HEK293 (cell line): ENCODE results near the gene CD101.

Experiments used
- CTCF ChIA-PET: fragments of 350-600 bp; formaldehyde crosslinking; extraction: SDS; loops from one replicate; lab custom pipeline; 2021; ENCODE audit warnings: antibody characterized with exemption; lab: Yijun Ruan, JAX
- POLR2A ChIA-PET: fragments of 300-600 bp; formaldehyde crosslinking; extraction: SDS; loops from one replicate; lab custom pipeline; 2020; ENCODE audit warnings: antibody characterized with exemption, inconsistent platforms; lab: Yijun Ruan, JAX
- H3K27ac ChIP-seq: fragments of 200-500 bp; sonication (Bioruptor generic); 2 replicates; pipeline ENCODE4 v1.5.1; 2014; ENCODE audit warnings: low read depth, low read length, control low read depth, inconsistent platforms; ENCODE audit errors: extremely low read depth
- H3K36me3 ChIP-seq, 2 experiments: fragments of 200-500 bp in 1 of 2; sonication (Bioruptor generic) in 1 of 2; 1 replicate in 1 of 2; 2 replicates in 1 of 2; pipeline ENCODE4 v1.5.1; 2014 to 2017; ENCODE audit warnings: inconsistent platforms in 2 of 2, low read length in 2 of 2; ENCODE audit not compliant: control insufficient read depth in 2 of 2, insufficient read depth in 1 of 2
- H3K4me1 ChIP-seq: fragments of 200-500 bp; sonication (Bioruptor generic); 2 replicates; pipeline ENCODE4 v1.5.1; 2014; ENCODE audit warnings: mild to moderate bottlenecking, low read length, inconsistent platforms; ENCODE audit not compliant: control insufficient read depth, insufficient read depth
- H3K4me3 ChIP-seq: 2 replicates; pipeline ENCODE4 v1.5.1; 2011; ENCODE audit warnings: low read depth, mild to moderate bottlenecking, control low read depth, low read length, moderate library complexity
- H3K9me3 ChIP-seq: fragments of 200-500 bp; sonication (Bioruptor generic); 2 replicates; pipeline ENCODE4 v1.5.1; 2014; ENCODE audit warnings: low read depth, low read length, inconsistent platforms; ENCODE audit not compliant: control insufficient read depth, insufficient read depth
- ATF2 ChIP-seq: fragments of 450-650 bp; formaldehyde crosslinking; IDR thresholded peaks from 2 replicates; pipeline ENCODE4 v1.5.1; 2016; ENCODE audit warnings: missing biosample characterization, missing genetic modification characterization, low read depth
- GLI4 ChIP-seq: fragments of 450-650 bp; formaldehyde crosslinking; IDR thresholded peaks from 2 replicates; pipeline ENCODE4 v1.5.1; 2016; ENCODE audit warnings: missing biosample characterization, missing genetic modification characterization
- HOXC10 ChIP-seq: sonication (generic); formaldehyde crosslinking; IDR thresholded peaks from 2 replicates; pipeline ENCODE4 v1.8.1; 2023; ENCODE audit warnings: mild to moderate bottlenecking, missing genetic modification reagents
- IKZF3 ChIP-seq: fragments of 450-650 bp; IDR thresholded peaks from 2 replicates; pipeline ENCODE4 v1.5.0; 2018; ENCODE audit warnings: missing biosample characterization, mild to moderate bottlenecking, missing genetic modification characterization, moderate library complexity
- KLF8 ChIP-seq: fragments of 450-650 bp; formaldehyde crosslinking; IDR thresholded peaks from 2 replicates; pipeline ENCODE4 v1.5.1; 2016; ENCODE audit warnings: missing biosample characterization, missing genetic modification characterization
- MZF1 ChIP-seq: fragments of 450-650 bp; formaldehyde crosslinking; IDR thresholded peaks from 2 replicates; pipeline ENCODE4 v1.5.1; 2017; ENCODE audit warnings: missing biosample characterization, missing genetic modification characterization, borderline replicate concordance
- PRDM1 ChIP-seq: fragments of 450-650 bp; formaldehyde crosslinking; IDR thresholded peaks from 2 replicates; pipeline ENCODE4; 2016; ENCODE audit warnings: missing biosample characterization, missing genetic modification characterization
- PRDM2 ChIP-seq: fragments of 450-650 bp; formaldehyde crosslinking; IDR thresholded peaks from 2 replicates; pipeline ENCODE4 v1.5.1; 2016; ENCODE audit warnings: missing biosample characterization, missing genetic modification characterization, borderline replicate concordance
- ZBTB17 ChIP-seq: fragments of 450-650 bp; formaldehyde crosslinking; IDR thresholded peaks from 2 replicates; pipeline ENCODE4 v1.5.1; 2016; ENCODE audit warnings: missing biosample characterization, missing genetic modification characterization
- ZBTB20 ChIP-seq: fragments of 450-650 bp; formaldehyde crosslinking; IDR thresholded peaks from 2 replicates; pipeline ENCODE4 v1.5.1; 2016; ENCODE audit warnings: missing biosample characterization, missing genetic modification characterization
- ZBTB44 ChIP-seq: fragments of 450-650 bp; IDR thresholded peaks from 2 replicates; pipeline ENCODE4 v1.5.1; 2018; ENCODE audit warnings: missing biosample characterization, mild to moderate bottlenecking, missing genetic modification characterization
- ZFP69B ChIP-seq: fragments of 450-650 bp; formaldehyde crosslinking; IDR thresholded peaks from 2 replicates; pipeline ENCODE4 v1.5.1; 2016; ENCODE audit warnings: missing biosample characterization, missing genetic modification characterization
- ZNF10 ChIP-seq: fragments of 450-650 bp; formaldehyde crosslinking; IDR thresholded peaks from 2 replicates; pipeline ENCODE4 v1.5.1; 2017; ENCODE audit warnings: missing biosample characterization, missing genetic modification characterization
- ZNF155 ChIP-seq: fragments of 450-650 bp; formaldehyde crosslinking; IDR thresholded peaks from 2 replicates; pipeline ENCODE4 v1.5.1; 2016; ENCODE audit warnings: missing biosample characterization, missing genetic modification characterization
- ZNF211 ChIP-seq: fragments of 450-650 bp; formaldehyde crosslinking; IDR thresholded peaks from 2 replicates; pipeline ENCODE4 v1.5.1; 2016; ENCODE audit warnings: low read depth, missing biosample characterization, missing genetic modification characterization
- ZNF223 ChIP-seq: fragments of 450-650 bp; formaldehyde crosslinking; IDR thresholded peaks from 2 replicates; pipeline ENCODE4 v1.5.1; 2016; ENCODE audit warnings: missing biosample characterization, missing genetic modification characterization
- ZNF302 ChIP-seq: fragments of 450-650 bp; formaldehyde crosslinking; IDR thresholded peaks from 2 replicates; pipeline ENCODE4 v1.5.1; 2016; ENCODE audit warnings: missing biosample characterization, missing genetic modification characterization, low read depth
- ZNF571 ChIP-seq: fragments of 450-650 bp; formaldehyde crosslinking; IDR thresholded peaks from 2 replicates; pipeline ENCODE4 v1.5.0; 2017; ENCODE audit warnings: missing biosample characterization, missing genetic modification characterization
- ZNF585B ChIP-seq: fragments of 450-650 bp; formaldehyde crosslinking; IDR thresholded peaks from 2 replicates; pipeline ENCODE4 v1.5.1; 2016; ENCODE audit warnings: missing biosample characterization, missing genetic modification characterization
- ZNF596 ChIP-seq: fragments of 450-650 bp; IDR thresholded peaks from 2 replicates; pipeline ENCODE4 v1.5.0; 2018; ENCODE audit warnings: missing biosample characterization, mild to moderate bottlenecking, missing genetic modification characterization, moderate library complexity
- ZNF629 ChIP-seq: fragments of 450-650 bp; formaldehyde crosslinking; IDR thresholded peaks from 2 replicates; pipeline ENCODE4 v1.5.1; 2017; ENCODE audit warnings: missing biosample characterization, missing genetic modification characterization
- ZNF639 ChIP-seq: fragments of 450-650 bp; formaldehyde crosslinking; IDR thresholded peaks from 2 replicates; pipeline ENCODE4 v1.5.1; 2016; ENCODE audit warnings: missing biosample characterization, missing genetic modification characterization
- ZNF747 ChIP-seq: fragments of 450-650 bp; formaldehyde crosslinking; IDR thresholded peaks from 2 replicates; pipeline ENCODE4 v1.5.1; 2016; ENCODE audit warnings: missing biosample characterization, missing genetic modification characterization
- ZNF76 ChIP-seq: fragments of 450-650 bp; formaldehyde crosslinking; IDR thresholded peaks from 2 replicates; pipeline ENCODE4; 2016; ENCODE audit warnings: low read depth, missing biosample characterization, missing genetic modification characterization, borderline replicate concordance
- ZXDB ChIP-seq: fragments of 450-650 bp; formaldehyde crosslinking; IDR thresholded peaks from 2 replicates; pipeline ENCODE4 v1.5.1; 2016; ENCODE audit warnings: missing biosample characterization, missing genetic modification characterization

CD101 gene

GRCh38 chr1:116954440-116954839 is 47.1 kb upstream of the CD101 start (continued):
- TF ChIP-seq ZBTB44 (tag by site-specific recombination) (no peak), ZNF571 (no peak), ZNF223 (tag by site-specific recombination) (no peak), ATF2 (tag by site-specific recombination) (no peak), ZXDB (no peak), KLF8 (no peak)
- TF ChIP-seq, all 188 proteins: peak for 0

- TF ChIP-seq ZBTB20 (tag by site-specific recombination) (no peak), ZNF639 (tag by site-specific recombination) (no peak), ZNF585B (tag by site-specific recombination) (no peak), IKZF3 (tag by site-specific recombination) (no peak), ZNF596 (tag by site-specific recombination) (no peak), ZNF747 (tag by site-specific recombination) (no peak), PRDM2 (tag by site-specific recombination) (no peak), GLI4 (tag by site-specific recombination) (no peak), ZNF155 (tag by site-specific recombination) (no peak), ZFP69B (no peak), ZBTB17 (tag by site-specific recombination) (no peak), ZNF211 (no peak), ZNF10 (tag by site-specific recombination) (no peak), ZNF302 (tag by site-specific recombination) (no peak), HOXC10 (CRISPR knock-in tag) (no peak), MZF1 (tag by site-specific recombination) (no peak), PRDM1 (tag by site-specific recombination) (no peak), ZNF629 (tag by site-specific recombination) (no peak), KLF8 (no peak), ZNF76 (tag by site-specific recombination) (no peak)
- POLR2A ChIA-PET = no interaction called here
- no peak overlapping the region for H3K4me3 ChIP-seq
- CTCF ChIA-PET = interaction anchor here (1.3 kb wide), 1 partner anchor 232 kb away, joined by 3 read pairs; no protein-coding TSS in a partner anchor
- no peaks in the 10 kb centered on the region for H3K4me1 ChIP-seq
- peaks cover 0 to 55% of the 10 kb centered on the region in 2 experiments; a peak in 1 of 3 replicates for H3K36me3 ChIP-seq
- no peaks in the 10 kb centered on the region for H3K9me3 ChIP-seq
- no peak overlapping the region for H3K27ac ChIP-seq
These were observed 45.2 kb upstream of the CD101 start for GRCh38 chr1:116956378-116956777.
